Measurements from ENCODE around the gene CST1. TPM values are rescaled to one million over a fixed set of nuclear protein-coding genes. Genes with fewer than 3 reads are reported as not detected.
"Not testable (repeated sequence)": the region's sequence is repeated elsewhere in the genome, so short reads cannot be mapped to it uniquely, and the experiment has no call there.

Gene CST1
- total and polyA plus RNA-seq, 2 donors (not counting 1 experiment from before 2014, with no cell fraction given) = 3.6 to 3.9 TPM

DNA sequence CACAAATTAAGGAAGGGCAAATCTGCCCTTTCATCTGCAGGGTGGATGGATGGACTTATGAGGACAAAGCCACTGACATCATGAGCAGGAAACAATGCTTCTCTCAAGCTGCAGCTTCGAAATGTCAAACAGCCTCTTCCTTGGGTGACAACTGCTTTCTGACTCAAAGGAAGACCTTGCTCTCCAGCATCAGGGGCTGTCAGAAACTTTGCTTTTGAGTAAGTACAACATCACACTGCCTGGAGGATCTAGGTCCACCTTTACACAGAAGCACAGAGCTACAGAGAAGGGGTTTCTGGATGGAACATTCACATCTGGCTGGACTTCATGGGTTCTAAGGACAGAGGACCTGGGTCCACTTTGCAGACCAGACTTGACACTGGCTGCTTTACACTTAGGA is 5.9 kb downstream of the CST1 start:
- Histone ChIP-seq H3K4me1 (ENCODE audit: control insufficient read depth, extremely low read depth, insufficient read depth, low read length) (peaks cover 2% of the 10 kb centered on the region), H3K9ac (ENCODE audit: insufficient read depth, low read length) (no peak overlapping the region), H3K9me3 (ENCODE audit: control insufficient read depth, insufficient read depth, low read depth, low read length) (no peaks in the 10 kb centered on the region), H3K79me2 (ENCODE audit: control insufficient read depth, insufficient read depth, low read length) (no peaks in the 10 kb centered on the region), H3K4me3 (replicated peaks in 1 of 4; ENCODE audit: control extremely low read depth in 1 of 4, insufficient read depth in 1 of 4, low read depth in 3 of 4, low read length in 4 of 4) (no peak overlapping the region), H3K36me3 (ENCODE audit: control insufficient read depth, insufficient read depth, low read length) (no peaks in the 10 kb centered on the region), H4K20me1 (ENCODE audit: control insufficient read depth, extremely low read depth, insufficient read depth, low read length) (no peaks in the 10 kb centered on the region), H3K4me2 (ENCODE audit: extremely low read depth, insufficient read depth, low read length) (peak overlapping the region; percentile 10), H3K27ac (ENCODE audit: insufficient read depth, low read length) (no peak overlapping the region), H2AFZ (ENCODE audit: low read length) (no peak overlapping the region), H3K27me3 (ENCODE audit: control insufficient read depth, insufficient read depth, low read length) (no peaks in the 10 kb centered on the region)
- no peak for DNase-seq (ENCODE audit: low read depth in 2 of 2)
- TF ChIP-seq, protein P1, sequence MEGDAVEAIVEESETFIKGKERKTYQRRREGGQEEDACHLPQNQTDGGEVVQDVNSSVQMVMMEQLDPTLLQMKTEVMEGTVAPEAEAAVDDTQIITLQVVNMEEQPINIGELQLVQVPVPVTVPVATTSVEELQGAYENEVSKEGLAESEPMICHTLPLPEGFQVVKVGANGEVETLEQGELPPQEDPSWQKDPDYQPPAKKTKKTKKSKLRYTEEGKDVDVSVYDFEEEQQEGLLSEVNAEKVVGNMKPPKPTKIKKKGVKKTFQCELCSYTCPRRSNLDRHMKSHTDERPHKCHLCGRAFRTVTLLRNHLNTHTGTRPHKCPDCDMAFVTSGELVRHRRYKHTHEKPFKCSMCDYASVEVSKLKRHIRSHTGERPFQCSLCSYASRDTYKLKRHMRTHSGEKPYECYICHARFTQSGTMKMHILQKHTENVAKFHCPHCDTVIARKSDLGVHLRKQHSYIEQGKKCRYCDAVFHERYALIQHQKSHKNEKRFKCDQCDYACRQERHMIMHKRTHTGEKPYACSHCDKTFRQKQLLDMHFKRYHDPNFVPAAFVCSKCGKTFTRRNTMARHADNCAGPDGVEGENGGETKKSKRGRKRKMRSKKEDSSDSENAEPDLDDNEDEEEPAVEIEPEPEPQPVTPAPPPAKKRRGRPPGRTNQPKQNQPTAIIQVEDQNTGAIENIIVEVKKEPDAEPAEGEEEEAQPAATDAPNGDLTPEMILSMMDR (conservative IDR thresholded peaks at IDR 0.05 in 1 of 2, IDR thresholded peaks at IDR 0.05 in 1 of 2; ENCODE audit: low read depth in 1 of 2, low read length in 2 of 2) = no peak
- no peak for TF ChIP-seq EZH2 (IDR thresholded peaks at IDR 0.05; ENCODE audit: low read length, missing control alignments)

DNA sequence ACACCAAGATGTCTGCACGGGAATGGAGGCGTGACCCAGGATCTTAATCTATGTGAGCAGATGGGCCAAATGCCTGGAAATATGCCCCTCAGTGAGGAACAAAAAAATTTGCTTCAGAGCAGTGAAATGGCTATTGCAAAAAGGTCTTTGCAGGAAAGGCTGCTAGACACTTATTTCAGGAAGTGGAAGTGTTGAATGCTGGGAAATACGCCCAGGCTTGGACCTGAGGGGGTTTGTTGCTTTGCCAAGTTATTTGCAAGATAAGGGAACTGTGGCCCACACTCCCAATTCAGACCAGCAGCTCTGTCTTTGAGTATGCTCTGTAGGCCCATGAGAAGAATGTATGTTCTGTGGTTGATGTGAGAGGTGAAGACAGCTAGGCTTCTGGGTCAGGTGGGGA is 15.3 kb downstream of the CST1 start:
- not testable (repeated sequence) for H2AFZ ChIP-seq (ENCODE audit: low read length); H3K4me2 ChIP-seq (ENCODE audit: extremely low read depth, insufficient read depth, low read length); H3K4me3 ChIP-seq (replicated peaks in 1 of 4; ENCODE audit: control extremely low read depth in 1 of 4, insufficient read depth in 1 of 4, low read depth in 3 of 4, low read length in 4 of 4); H3K36me3 ChIP-seq (ENCODE audit: control insufficient read depth, insufficient read depth, low read length); H3K27me3 ChIP-seq (ENCODE audit: control insufficient read depth, insufficient read depth, low read length); H3K79me2 ChIP-seq (ENCODE audit: control insufficient read depth, insufficient read depth, low read length); DNase-seq (ENCODE audit: low read depth in 2 of 2); H3K27ac ChIP-seq (ENCODE audit: insufficient read depth, low read length); H3K9ac ChIP-seq (ENCODE audit: insufficient read depth, low read length); H4K20me1 ChIP-seq (ENCODE audit: control insufficient read depth, extremely low read depth, insufficient read depth, low read length); H3K9me3 ChIP-seq (ENCODE audit: control insufficient read depth, insufficient read depth, low read depth, low read length); H3K4me1 ChIP-seq (ENCODE audit: control insufficient read depth, extremely low read depth, insufficient read depth, low read length)

DNA sequence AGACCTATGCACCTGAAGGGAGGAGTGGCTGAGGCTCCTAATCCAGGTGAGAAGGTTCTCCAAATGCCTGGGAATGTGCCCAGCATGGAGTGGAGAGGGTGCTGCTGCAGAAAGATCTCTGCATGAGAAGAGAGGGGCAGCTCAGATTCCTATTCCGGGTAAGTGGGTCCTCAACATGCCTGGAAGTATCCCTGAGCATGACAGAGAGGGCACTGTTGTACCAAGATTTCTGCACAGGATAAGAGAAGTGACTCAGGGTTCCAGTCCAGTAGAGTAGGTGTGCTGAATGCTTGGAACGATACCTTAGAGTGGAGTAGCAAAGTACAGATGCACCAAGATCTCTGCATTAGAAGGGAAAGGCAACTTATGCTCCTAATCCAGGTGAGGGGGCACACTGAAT is 15.8 kb downstream of the CST1 start:
- H3K4me1 ChIP-seq (ENCODE audit: control insufficient read depth, extremely low read depth, insufficient read depth, low read length); H3K9me3 ChIP-seq (ENCODE audit: control insufficient read depth, insufficient read depth, low read depth, low read length); H2AFZ ChIP-seq (ENCODE audit: low read length); H3K4me2 ChIP-seq (ENCODE audit: extremely low read depth, insufficient read depth, low read length); H3K79me2 ChIP-seq (ENCODE audit: control insufficient read depth, insufficient read depth, low read length); H4K20me1 ChIP-seq (ENCODE audit: control insufficient read depth, extremely low read depth, insufficient read depth, low read length); DNase-seq (ENCODE audit: low read depth in 2 of 2); H3K27ac ChIP-seq (ENCODE audit: insufficient read depth, low read length); H3K36me3 ChIP-seq (ENCODE audit: control insufficient read depth, insufficient read depth, low read length); H3K9ac ChIP-seq (ENCODE audit: insufficient read depth, low read length); H3K4me3 ChIP-seq (replicated peaks in 1 of 4; ENCODE audit: control extremely low read depth in 1 of 4, insufficient read depth in 1 of 4, low read depth in 3 of 4, low read length in 4 of 4); H3K27me3 ChIP-seq (ENCODE audit: control insufficient read depth, insufficient read depth, low read length): not testable (repeated sequence)

DNA sequence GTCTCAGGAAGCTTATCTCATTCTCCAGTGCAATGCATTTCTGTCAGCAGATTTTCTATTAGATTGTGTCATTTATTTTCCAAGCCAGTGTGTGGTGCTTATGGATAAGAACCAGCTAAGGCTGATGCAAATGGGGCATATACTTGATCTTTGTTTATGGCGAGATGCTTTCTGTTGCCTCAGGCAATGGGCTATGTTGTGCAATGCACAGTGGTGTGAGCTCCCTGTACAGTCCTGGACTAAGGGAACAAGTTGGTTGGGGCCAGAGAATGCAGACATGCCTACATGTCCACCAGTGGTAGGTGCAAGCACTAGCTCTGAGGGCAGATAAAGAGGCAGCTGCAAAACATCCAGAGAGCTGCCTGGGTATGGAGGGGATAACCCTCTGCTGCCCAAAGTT is 16.3 kb downstream of the CST1 start:
- not testable (repeated sequence) for H4K20me1 ChIP-seq (ENCODE audit: control insufficient read depth, extremely low read depth, insufficient read depth, low read length); H3K4me1 ChIP-seq (ENCODE audit: control insufficient read depth, extremely low read depth, insufficient read depth, low read length); H3K27ac ChIP-seq (ENCODE audit: insufficient read depth, low read length); H3K9me3 ChIP-seq (ENCODE audit: control insufficient read depth, insufficient read depth, low read depth, low read length); H3K27me3 ChIP-seq (ENCODE audit: control insufficient read depth, insufficient read depth, low read length); H3K9ac ChIP-seq (ENCODE audit: insufficient read depth, low read length); H2AFZ ChIP-seq (ENCODE audit: low read length); H3K4me2 ChIP-seq (ENCODE audit: extremely low read depth, insufficient read depth, low read length); H3K4me3 ChIP-seq (replicated peaks in 1 of 4; ENCODE audit: control extremely low read depth in 1 of 4, insufficient read depth in 1 of 4, low read depth in 3 of 4, low read length in 4 of 4); DNase-seq (ENCODE audit: low read depth in 2 of 2); H3K36me3 ChIP-seq (ENCODE audit: control insufficient read depth, insufficient read depth, low read length); H3K79me2 ChIP-seq (ENCODE audit: control insufficient read depth, insufficient read depth, low read length)

Measured in fibroblast of lung (primary cell).